Keratinocyte (primary cell): Measurements from ENCODE around the gene DSEL. TPM values are rescaled to one million over a fixed set of nuclear protein-coding genes. Genes with fewer than 3 reads are reported as not detected.

ENCODE experiments used
- DNase-seq: peaks from one replicate; pipeline ENCODE4 v3.0.0-alpha.2; 2011; ENCODE audit warnings: low read depth, missing footprints, low spot score
- FAIRE-seq: peaks from 2 replicates; lab custom pipeline; 2011; peaks lifted over from hg19 to GRCh38; lab: Jason Lieb, UNC
- H2AFZ ChIP-seq: 2 replicates; pipeline ENCODE4 v1.6.0; 2012; ENCODE audit warnings: low read length, control low read depth, inconsistent platforms; ENCODE audit not compliant: control insufficient read depth
- H3K27ac ChIP-seq: 2 replicates; pipeline ENCODE4 v1.5.1; 2011; ENCODE audit warnings: low read length; ENCODE audit not compliant: control insufficient read depth, insufficient read depth
- H3K27me3 ChIP-seq: 3 replicates; pipeline ENCODE4 v1.6.0; 2011; ENCODE audit warnings: low read length; ENCODE audit not compliant: control insufficient read depth, insufficient read depth; ENCODE audit errors: extremely low read depth
- H3K36me3 ChIP-seq, 2 experiments: 2 replicates in 1 of 2; 3 replicates in 1 of 2; pipeline ENCODE4 v1.5.1; 2011; ENCODE audit warnings: low read length in 2 of 2, mild to moderate bottlenecking in 1 of 2; ENCODE audit not compliant: control insufficient read depth in 2 of 2, insufficient read depth in 2 of 2; ENCODE audit errors: extremely low read depth in 1 of 2
- H3K4me1 ChIP-seq: 3 replicates; pipeline ENCODE4 v1.5.1; 2011; ENCODE audit warnings: low read length; ENCODE audit not compliant: control insufficient read depth, insufficient read depth; ENCODE audit errors: extremely low read depth
- H3K4me2 ChIP-seq: 3 replicates; pipeline ENCODE4 v1.6.0; 2011; ENCODE audit warnings: low read depth, low read length; ENCODE audit not compliant: control insufficient read depth, insufficient read depth; ENCODE audit errors: extremely low read depth
- H3K4me3 ChIP-seq, 3 experiments: fragments of 200-600 bp in 1 of 3; sonication (generic) in 1 of 3; 2 replicates in 2 of 3; 3 replicates in 1 of 3; pipeline ENCODE4 v1.5.1; 2011 to 2016; ENCODE audit warnings: low read length in 3 of 3, mild to moderate bottlenecking in 3 of 3, control low read depth in 2 of 3, inconsistent platforms in 1 of 3, low read depth in 1 of 3, mixed read lengths in 1 of 3, mixed run types in 1 of 3, moderate library complexity in 1 of 3; ENCODE audit not compliant: control insufficient read depth in 2 of 3, insufficient read depth in 2 of 3; ENCODE audit errors: extremely low read depth in 1 of 3
- H3K79me2 ChIP-seq: 2 replicates; pipeline ENCODE4 v1.6.0; 2012; ENCODE audit warnings: low read length; ENCODE audit not compliant: control insufficient read depth, insufficient read depth
- H3K9ac ChIP-seq: 3 replicates; pipeline ENCODE4 v1.6.0; 2011; ENCODE audit warnings: low read length; ENCODE audit not compliant: control insufficient read depth, insufficient read depth; ENCODE audit errors: extremely low read depth
- H3K9me1 ChIP-seq: 3 replicates; pipeline ENCODE4 v1.6.0; 2011; ENCODE audit warnings: low read length; ENCODE audit not compliant: control insufficient read depth, insufficient read depth; ENCODE audit errors: extremely low read depth
- H3K9me3 ChIP-seq: 2 replicates; pipeline ENCODE4 v1.5.1; 2012; ENCODE audit warnings: low read depth, low read length; ENCODE audit not compliant: control insufficient read depth
- H4K20me1 ChIP-seq: 3 replicates; pipeline ENCODE4 v1.6.0; 2011; ENCODE audit warnings: low read length; ENCODE audit not compliant: control insufficient read depth, insufficient read depth; ENCODE audit errors: extremely low read depth
- EZH2 ChIP-seq: IDR thresholded peaks from one replicate; pipeline ENCODE4 v1.6.1; 2012; ENCODE audit warnings: inconsistent platforms, mild to moderate bottlenecking, low read length, moderate library complexity
- dilution Hi-C: fragments of 300-500 bp; cut with MboI; formaldehyde crosslinking; loops from one replicate; pipeline ENCODE4 v1.7.0; 2020; ENCODE audit warnings: low sequenced_read_pairs; ENCODE audit not compliant: extremely low pct_ligation_motif_present
- polyA plus RNA-seq, 5 experiments: library from polyadenylated mRNA; depleted of rRNA in 3 of 5; stranded (reverse) in 3 of 5; stranded (forward) in 1 of 5; unstranded in 1 of 5; fragments of >200 nt; gene quantifications; 1 replicate in 1 of 5; 2 replicates in 3 of 5; 3 replicates in 1 of 5; pipeline versions ENCODE4 v1.2.1 to v1.2.3, GENCODE V29; 2011 to 2012; ENCODE audit warnings: missing spikeins in 2 of 5, low read depth in 1 of 5, low replicate concordance in 1 of 5
- TF ChIP-seq, protein P1 (sequence below), 3 experiments: IDR thresholded peaks in 1 of 3; conservative IDR thresholded peaks in 1 of 3; optimal IDR thresholded peaks in 1 of 3; 2 replicates in 2 of 3; 3 replicates in 1 of 3; pipeline versions ENCODE3 to v1.5.1; 2011; ENCODE audit warnings: low read length in 3 of 3, mild to moderate bottlenecking in 3 of 3, moderate library complexity in 2 of 3, control low read depth in 1 of 3, inconsistent platforms in 1 of 3; ENCODE audit not compliant: insufficient read depth in 2 of 3; ENCODE audit errors: extremely low read depth in 1 of 3

Gene DSEL
- polyA plus RNA-seq, 1 donor (not counting 4 experiments of a cell fraction or from before 2014, with no cell fraction given) = 3.4 TPM

DNA sequence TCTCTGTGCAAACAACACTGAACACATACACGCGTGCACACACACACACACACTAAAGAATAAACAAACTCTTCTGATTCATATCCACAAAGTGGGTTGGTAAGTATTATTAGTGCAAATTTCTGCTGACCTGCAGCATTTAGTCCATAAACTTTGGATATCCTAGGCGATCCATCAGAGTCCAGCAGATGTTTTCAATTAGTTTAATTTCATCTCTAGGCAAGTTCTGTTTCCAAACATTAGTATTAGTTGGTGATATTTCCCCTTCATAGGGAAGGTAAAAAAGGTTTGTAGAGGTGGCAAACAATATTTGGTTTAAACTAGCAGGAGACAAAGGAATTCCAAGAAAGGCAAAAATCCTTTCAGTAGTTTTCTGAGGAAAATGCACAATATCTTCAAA lies 5.7 kb downstream of the DSEL start:
- DNase-seq = no peak
- TF ChIP-seq, protein P1, sequence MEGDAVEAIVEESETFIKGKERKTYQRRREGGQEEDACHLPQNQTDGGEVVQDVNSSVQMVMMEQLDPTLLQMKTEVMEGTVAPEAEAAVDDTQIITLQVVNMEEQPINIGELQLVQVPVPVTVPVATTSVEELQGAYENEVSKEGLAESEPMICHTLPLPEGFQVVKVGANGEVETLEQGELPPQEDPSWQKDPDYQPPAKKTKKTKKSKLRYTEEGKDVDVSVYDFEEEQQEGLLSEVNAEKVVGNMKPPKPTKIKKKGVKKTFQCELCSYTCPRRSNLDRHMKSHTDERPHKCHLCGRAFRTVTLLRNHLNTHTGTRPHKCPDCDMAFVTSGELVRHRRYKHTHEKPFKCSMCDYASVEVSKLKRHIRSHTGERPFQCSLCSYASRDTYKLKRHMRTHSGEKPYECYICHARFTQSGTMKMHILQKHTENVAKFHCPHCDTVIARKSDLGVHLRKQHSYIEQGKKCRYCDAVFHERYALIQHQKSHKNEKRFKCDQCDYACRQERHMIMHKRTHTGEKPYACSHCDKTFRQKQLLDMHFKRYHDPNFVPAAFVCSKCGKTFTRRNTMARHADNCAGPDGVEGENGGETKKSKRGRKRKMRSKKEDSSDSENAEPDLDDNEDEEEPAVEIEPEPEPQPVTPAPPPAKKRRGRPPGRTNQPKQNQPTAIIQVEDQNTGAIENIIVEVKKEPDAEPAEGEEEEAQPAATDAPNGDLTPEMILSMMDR (optimal IDR thresholded peaks at IDR 0.05 in 1 of 3, IDR thresholded peaks at IDR 0.05 in 1 of 3, conservative IDR thresholded peaks at IDR 0.05 in 1 of 3; ENCODE audit: extremely low read depth in 1 of 3, insufficient read depth in 2 of 3, low read length in 3 of 3) = no peak
- no peak for TF ChIP-seq EZH2
- Histone ChIP-seq H3K27me3 (no peaks in the 10 kb centered on the region), H3K4me2 (no peak overlapping the region), H3K4me1 (no peaks in the 10 kb centered on the region), H4K20me1 (no peaks in the 10 kb centered on the region), H3K79me2 (no peaks in the 10 kb centered on the region), H3K9me1 (no peaks in the 10 kb centered on the region), H3K36me3 (peaks cover 0 to 2% of the 10 kb centered on the region in 2 experiments), H3K9ac (no peak overlapping the region), H3K4me3 (no peak overlapping the region), H3K27ac (no peak overlapping the region), H2AFZ (no peak overlapping the region), H3K9me3 (no peaks in the 10 kb centered on the region)
- dilution Hi-C loops = no loop called here
- FAIRE-seq = no peak

- H3K4me2 ChIP-seq = no peak overlapping the region
- no peaks in the 10 kb centered on the region for H3K4me1 ChIP-seq
- H3K9me1 ChIP-seq = no peaks in the 10 kb centered on the region
- H3K27me3 ChIP-seq = no peaks in the 10 kb centered on the region
- no peak for FAIRE-seq
- H3K9ac ChIP-seq = no peak overlapping the region
- H4K20me1 ChIP-seq = no peaks in the 10 kb centered on the region
- peaks cover 0 to 2% of the 10 kb centered on the region in 2 experiments for H3K36me3 ChIP-seq
- TF ChIP-seq, protein P1 (optimal IDR thresholded peaks at IDR 0.05 in 1 of 3, IDR thresholded peaks at IDR 0.05 in 1 of 3, conservative IDR thresholded peaks at IDR 0.05 in 1 of 3; ENCODE audit: extremely low read depth in 1 of 3, insufficient read depth in 2 of 3, low read length in 3 of 3) = no peak
- TF ChIP-seq EZH2 = no peak
- H3K4me3 ChIP-seq = no peak overlapping the region
- no peaks in the 10 kb centered on the region for H3K79me2 ChIP-seq
- no peaks in the 10 kb centered on the region for H3K9me3 ChIP-seq
- no peak for DNase-seq
- H2AFZ ChIP-seq = no peak overlapping the region
- dilution Hi-C loops = no loop called here
- no peak overlapping the region for H3K27ac ChIP-seq
Measured at GRCh38 chr18:67509741-67510391, 6.7 kb downstream of the DSEL start.
